GM21447 (cell line): ENCODE results near the gene LRCH4.

Experiments used
- ATAC-seq: cut with Tn5 transposase; IDR thresholded peaks from one replicate; pipeline ENCODE4 v1.9.1; 2021; ENCODE audit not compliant: unreplicated experiment

The LRCH4 gene

DNA sequence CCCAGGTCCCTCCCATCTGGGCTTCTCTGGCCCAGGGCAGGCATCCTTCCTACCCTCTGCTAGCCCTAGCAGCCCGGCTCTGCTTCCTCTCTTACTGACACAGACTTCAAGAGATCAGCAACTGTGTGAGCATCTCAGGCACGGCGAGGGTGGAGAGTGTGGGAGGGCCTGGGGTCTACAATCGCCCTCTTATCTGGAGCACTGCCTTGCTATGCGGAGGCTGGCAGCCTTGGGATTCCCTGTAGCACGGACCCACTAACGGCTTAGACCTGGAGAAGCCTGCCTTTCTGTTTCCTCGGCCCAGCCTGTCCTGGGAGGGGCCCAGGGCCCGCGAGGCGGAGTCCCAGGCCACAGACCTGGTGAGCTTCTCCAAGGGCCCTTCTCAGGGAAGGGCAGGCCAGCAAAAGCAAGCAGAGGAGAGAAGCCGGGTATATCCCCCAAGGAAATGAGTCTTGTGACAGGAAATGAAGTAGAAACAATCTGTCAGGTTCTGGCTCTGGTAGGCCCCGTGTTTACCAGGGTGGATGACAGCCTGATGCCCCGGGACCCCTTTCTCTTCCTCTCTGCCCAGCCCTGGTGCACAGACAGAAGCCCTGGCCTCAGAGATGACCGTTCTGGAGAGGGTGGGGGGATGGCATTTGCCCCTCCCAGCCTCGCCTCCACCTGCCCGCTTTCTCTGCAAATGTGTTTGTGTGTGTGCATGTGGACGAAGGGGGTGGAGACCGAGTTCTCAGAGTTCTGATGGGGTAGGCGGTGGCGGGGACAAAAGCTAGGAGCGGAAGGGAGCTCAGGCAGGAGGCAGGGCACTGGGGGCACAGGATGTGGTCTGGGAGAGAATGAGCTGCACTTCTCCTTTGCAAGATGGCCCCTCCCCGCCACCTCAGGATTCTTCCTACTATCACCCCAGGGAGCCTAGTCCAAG, 2.5 kb downstream of the LRCH4 start:
- no peak for ATAC-seq

DNA sequence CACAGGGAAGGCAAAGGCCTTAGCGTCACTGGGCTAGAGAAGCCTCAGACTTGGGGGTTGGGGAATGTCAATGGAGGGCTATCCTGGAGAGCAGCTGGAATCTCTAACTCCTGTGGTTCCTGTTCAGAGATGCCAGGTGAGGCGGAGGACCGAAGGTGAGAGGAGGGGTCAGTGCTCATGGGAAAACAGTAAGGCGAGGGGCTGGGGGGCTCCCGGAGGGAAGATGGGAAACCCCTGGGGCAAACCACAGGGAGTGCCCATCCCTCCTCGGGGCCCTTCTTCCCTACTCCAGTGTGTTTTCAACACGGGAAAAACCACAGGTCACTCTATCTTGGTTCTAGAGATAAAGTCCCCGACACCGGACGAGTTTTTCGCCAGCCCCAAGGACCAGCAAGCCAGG, 3.3 kb downstream of the LRCH4 start:
- ATAC-seq: no peak

DNA sequence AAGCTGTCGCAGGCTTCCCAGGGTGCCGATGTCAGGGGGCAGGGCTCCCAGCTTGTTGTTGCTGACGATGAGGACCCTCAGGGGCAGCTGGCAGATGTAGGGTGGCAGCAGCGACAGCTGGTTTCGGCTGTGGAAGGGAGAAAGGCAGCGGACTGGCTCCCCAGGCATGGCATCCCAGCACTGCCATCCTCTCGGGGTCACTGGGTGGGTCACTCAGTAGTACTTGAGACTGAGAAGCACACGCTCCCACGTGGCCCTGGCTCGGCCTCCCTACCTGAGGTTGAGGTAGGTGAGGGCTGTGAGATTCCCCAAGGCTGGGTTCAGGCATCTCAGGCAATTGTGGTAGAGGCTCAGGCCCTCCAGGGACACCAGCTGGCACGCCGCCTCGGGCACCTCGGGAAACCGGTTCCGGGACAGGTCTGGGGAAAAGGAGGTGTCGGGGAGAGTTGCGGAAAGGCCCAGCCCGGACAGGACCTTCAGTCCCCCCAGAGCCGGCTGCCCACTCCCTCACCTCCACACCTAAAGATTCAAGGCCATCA, 3.8 kb downstream of the LRCH4 start:
- no peak for ATAC-seq

DNA sequence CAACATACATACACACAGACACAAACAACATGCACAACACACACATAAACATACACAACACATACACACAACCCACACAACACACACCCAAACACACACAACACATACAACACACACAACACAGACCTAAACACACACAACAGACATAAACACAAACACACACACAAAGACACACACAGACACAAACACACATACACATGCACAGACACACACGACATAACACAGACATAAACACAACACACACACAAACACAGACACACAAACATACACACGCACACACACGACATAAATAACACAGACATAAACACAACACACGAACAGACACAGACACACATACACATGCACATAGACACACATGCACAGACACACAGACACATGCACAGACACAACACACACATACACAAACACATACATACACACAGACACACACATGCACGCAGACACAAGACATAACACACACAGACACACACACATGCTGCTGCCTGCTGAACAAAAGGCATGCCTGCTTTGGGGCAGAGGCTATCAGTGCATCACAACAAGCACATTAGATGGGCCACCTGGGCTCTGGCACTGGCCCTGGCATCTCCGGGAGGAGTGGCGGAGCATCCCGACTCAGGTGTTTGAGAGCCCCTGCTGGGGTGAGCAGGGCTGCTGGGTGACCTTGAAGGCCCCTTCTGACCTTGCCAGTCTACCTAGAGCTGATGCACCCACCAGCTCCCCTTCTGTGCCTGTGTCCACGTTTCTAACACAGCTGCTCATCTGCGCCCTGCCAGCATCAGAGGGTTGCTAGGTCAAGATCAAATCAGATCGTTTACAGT, 5.3 kb downstream of the LRCH4 start:
- no peak for ATAC-seq

DNA sequence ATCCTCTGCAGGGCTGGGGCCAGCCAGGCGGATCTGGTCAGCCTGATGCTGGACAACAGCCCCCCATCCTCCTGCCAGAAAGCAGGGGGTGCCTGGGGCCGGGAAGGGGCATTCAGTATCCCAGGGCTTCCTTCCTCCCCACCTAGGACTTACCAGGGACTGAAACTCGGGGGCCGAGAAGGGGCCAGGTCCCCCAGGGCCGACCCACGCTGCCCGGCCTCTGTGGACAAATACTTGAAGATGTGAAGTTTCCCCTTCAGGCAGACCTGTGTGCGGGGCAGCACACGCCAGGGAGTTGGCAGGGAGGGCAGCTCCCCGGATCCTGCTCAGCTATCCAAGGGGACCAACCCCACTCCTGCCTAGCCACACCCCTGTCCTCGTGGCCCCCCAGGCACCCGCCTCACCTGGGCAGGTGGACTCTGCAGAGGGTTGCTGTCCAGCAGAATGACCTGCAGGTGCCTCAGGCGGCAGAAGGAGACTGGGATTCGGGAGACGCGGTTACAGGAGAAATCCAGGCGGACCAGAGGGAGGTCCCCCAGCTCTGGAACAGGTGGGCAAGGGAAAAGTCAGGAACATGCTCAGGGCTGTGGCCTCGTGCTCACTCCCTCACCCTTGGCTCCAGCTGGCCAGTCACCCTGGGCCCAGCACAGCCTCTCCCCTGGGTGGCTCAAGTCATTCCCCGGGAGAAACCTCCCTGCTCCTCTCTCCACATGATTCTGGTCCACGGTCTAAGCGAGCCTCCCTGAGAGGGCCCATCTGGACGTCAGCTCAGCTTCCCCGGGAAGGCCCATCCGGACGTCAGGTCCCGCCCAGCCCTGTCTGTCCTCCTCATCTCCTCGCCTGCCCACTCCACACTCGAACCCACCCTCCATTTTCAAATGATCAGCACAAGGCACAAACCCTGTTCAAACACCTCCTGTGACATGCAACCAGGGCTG, 7.4 kb downstream of the LRCH4 start:
- no peak for ATAC-seq

DNA sequence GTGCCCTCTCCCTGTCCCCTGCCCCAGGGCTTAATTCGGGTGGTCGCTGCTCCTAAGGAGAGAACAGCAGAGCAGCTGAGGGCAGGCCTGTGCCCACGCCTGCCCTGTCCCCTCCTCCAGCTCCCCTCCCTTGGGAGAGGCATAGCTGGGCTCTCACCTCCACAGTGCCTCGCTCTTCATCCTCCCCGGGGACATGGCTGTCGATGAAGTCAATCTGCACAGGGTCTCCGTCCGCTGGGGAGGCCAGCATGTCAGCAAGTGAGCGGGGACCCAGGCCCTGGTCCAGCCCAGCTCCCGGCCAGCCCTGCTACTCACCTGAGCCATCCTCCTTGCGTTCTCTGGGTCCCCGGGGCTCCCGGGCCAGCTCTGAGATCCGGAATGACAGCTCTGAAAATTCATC, 8.4 kb downstream of the LRCH4 start:
- ATAC-seq: no peak

DNA sequence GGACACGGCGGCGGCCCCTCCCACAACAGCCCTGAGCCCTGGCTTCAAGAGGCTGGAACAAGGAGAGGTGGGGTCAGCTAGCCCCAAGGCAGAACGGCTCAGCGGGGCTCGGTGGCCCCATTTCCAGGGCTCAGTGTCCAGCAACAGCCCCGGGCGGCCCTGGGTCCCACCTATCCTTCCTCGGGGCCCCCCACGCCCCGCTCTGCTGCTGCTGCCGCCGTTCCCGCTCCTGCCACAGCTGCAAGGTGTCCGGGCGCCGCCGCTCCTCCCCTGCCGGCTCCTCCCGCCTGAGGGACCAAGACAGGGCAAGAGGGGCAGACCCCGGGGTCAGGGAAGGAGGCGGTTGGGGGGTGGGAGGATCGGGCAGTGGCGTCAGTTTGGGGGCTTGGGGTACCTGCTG, 8.8 kb downstream of the LRCH4 start:
- ATAC-seq: no peak

DNA sequence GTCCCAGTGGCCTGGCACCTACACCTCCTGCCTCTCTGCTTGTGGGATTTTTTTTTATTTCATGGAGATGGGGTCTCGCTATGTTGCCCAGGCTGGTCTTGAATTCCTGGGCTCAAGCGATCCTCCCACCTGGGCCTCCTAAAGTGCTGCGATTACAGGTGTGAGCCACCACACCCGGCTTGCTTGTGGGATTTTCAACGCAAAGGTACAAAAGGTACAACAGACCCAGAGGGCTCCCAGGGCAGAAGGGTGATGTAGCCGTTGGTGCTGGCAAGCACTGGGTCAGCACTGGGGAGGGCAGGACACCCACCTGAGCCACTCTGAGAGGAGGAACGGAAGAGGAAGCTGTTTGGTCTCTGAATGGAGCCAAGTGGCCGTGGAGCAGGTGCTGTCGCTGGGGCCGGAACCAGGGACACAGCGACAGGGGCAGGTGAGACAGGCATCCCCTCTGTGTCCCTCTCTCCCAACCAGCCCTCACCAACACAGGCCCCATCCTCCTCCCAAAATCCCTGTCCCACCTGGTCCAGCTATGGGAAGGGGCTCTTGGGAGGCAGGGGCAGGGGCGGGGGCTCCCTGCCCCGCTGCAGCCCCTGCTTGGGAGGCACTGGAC, 9.4 kb downstream of the LRCH4 start:
- no peak for ATAC-seq

DNA sequence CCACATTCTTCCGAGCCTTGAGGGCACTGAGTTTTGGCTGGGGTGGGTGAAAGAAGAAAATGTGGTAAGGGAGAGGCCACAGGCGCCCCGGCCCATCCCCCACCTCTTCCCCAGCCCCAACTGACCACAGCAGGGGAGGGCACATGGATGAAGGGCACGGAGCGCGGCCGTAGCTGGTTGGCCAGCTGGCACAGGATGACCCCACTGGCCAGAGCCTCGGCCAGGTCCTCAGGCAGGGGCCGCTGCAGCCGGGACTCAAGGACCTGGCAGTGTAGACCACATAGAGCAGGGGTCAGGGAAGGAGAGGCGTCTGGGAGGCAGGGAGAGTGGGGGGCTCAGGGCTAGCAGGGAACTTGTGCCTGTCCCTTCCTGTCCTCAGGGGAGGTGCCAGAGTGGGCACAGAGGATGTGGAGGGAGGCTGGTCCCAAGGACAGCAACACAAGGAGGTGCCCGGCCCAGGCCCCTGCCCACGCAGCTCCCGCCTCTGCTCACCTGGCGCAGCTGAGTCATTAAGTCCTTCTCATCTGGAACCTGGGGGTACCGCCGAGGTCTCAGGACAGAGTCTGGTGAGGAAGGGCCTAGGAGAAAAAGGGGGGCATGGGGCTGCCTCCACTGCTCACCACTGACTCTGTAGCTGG, 10.1 kb downstream of the LRCH4 start:
- no peak for ATAC-seq

DNA sequence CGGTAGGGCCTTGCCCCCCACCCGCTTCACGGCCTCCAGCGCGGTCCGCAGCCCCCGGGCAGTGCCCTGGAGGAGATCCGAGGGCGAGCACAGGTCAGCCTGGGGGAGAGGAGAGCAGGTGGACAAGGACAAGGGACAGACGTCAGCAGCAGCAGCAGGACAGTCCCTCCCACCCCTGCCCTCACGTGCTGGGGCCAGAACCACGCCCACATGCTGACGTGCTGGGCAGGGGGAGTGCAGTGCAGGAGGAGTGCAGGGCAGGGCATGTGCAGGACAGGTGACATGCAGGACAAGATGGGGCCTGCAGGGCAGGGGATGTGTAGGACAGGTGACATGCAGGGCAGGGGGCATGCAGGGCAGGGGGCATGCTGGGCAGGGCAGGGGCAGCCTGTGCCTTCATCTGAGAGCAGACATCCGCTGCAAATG, 10.7 kb downstream of the LRCH4 start:
- ATAC-seq: no peak

DNA sequence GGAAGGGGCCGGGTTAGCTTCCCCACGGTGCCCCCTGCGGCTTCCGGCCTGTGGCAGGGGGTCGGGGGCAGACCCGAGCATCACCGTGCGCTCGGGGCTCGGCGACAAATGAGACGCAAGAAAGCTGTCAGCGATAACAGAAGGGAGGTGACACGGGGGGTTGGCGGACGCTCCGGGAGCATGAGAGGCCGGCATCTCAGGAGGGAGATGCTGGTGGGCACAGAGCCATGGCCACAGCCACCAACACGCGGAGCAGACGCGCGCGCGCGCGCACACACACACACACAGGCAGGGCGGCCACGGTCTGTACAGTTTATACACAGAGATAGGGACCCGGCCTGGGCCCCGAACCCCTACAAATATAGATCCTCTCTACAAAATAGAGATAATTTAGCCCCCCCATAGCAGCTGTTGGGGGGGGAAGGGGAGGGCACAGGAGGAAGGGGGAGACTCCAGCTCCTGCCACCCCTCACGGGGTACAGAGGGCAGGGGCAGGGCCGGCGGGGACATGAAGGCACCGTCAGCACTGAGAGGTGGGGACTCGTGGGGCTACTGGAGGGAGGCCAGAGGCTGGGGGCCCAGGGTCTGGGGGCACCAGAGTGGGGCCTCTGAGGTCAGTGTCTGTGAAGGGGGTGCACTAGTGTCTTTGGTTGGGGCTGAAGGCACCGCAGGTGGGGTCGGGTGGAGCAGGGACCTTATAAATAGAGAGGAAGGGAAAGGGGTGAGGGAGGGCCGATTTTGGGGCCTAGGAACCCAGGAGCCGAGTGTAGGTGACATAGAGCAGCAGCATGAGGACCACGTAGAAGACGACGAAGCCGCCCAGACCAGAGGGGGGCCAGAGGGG, 11.3 kb downstream of the LRCH4 start:
- no peak for ATAC-seq

DNA sequence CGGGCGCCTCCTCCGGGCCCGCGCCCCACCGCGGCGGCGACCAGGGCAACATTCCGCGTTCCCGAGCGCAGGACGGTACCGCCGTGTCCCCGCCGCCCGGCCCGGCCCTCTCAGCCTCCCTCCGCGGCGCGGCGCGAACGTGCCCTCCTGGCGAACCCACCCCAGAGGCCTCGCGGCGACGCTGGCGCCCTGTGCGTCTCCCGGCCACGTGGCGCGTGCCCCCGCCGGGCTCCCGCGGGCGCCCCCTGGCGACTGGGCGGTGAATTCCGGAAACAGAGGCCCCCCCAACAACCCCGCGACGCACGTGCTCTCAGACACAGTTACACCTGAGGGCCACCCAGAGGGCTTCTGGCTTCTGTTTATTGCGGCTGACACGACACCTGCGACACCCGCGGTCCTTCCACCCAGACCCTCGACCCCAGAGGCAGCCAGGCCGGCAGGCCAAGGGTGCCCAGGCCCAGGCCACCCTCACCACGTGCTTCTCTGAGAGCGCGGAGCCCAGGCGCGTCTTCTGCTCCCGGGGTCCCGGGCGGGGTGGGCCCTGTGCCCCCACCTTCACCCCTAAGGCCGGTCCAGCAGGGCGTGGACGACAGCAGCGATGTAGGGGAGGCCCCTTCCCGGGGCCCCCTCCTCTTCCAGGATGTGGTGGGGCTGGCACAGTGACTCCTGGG, 12.1 kb downstream of the LRCH4 start, which contains the start of gene SAP25:
TSS of gene SAP25 (minus strand) at position 210 of the 671 bp plus-strand sequence. CDS start at position 52, 158 bp downstream.
- ATAC-seq: no peak

DNA sequence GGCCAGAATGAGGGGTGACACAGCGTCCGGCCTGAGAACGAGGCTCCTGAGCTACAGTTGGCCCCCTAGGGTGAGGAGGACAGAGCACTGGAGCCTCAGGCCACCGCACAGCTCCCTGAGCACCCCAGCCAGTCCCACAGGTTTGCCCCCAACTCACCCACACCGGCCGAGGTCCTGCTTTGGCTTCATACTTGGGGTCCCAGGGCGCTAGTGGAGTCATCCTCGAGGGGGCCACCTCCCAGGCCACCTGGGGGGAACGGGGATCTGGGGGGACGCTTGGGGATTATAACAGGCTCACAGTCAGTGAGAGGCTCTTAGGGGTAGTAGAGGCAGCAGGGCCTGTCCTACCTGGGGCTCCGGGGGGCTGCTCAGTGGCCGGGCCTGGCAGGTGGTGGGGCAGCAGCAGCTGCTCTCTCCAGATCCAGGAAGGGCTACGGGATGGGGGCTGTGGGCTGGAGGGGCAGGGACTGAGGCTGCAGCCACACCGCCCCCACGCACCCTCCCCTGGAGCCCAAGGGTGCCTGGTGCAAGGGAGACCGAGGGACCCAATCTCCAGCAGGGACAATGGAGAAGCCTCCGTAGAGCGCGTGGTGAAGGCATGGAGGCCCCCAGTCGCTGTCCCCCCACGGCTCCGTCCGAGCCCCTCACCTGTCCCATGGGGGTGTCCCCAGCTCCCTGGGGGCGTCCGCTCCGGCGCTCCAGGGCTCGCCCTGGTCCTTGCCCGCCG, 12.8 kb downstream of the LRCH4 start:
- ATAC-seq: no peak

DNA sequence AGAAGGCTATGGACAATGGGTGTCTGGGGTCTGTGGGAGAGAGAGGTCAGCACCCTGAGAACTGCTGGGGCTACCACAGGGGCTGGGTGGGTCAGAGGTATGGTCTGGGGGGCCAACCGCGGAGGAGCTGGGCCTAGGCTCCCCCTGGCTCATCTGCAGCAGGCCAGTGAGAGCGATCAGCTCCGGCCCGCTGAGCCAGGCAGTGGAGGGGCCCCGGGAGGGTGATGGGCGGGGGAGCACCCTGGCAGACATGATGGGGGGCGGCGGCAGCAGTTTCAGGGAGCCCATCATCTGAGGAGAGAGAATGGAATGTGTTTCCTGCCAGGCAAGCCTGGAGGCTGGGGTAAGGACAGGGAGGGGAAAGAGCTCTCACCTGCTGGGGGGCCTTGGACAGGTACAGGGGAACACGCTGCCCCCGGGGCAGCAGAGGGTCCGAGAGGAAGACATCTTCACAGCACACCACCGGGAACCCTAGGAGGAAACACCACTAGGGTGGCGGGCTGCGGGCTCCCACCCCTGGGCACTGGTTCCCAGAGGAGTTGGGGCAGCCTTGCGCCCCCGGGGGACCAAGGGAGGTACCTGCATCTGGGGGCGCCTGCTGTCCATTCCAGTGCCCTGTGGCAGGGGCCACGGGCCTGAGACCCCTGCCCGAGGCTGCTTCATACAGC, 13.5 kb downstream of the LRCH4 start:
- ATAC-seq: no peak

DNA sequence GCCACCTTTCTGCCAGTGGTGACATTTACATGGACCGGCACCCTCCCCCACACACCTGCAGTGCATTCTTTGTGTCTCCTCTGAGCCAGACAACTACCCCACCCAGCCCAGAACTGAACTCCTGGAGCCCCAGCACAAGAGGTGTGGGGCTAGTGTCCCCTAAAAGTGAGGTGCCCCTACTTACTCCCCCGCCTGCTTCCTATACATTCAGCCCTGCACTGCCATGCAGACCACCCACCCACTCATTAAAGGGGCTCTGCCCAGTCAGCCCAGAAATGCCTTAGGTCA, 14.2 kb downstream of the LRCH4 start:
- ATAC-seq: no peak

DNA sequence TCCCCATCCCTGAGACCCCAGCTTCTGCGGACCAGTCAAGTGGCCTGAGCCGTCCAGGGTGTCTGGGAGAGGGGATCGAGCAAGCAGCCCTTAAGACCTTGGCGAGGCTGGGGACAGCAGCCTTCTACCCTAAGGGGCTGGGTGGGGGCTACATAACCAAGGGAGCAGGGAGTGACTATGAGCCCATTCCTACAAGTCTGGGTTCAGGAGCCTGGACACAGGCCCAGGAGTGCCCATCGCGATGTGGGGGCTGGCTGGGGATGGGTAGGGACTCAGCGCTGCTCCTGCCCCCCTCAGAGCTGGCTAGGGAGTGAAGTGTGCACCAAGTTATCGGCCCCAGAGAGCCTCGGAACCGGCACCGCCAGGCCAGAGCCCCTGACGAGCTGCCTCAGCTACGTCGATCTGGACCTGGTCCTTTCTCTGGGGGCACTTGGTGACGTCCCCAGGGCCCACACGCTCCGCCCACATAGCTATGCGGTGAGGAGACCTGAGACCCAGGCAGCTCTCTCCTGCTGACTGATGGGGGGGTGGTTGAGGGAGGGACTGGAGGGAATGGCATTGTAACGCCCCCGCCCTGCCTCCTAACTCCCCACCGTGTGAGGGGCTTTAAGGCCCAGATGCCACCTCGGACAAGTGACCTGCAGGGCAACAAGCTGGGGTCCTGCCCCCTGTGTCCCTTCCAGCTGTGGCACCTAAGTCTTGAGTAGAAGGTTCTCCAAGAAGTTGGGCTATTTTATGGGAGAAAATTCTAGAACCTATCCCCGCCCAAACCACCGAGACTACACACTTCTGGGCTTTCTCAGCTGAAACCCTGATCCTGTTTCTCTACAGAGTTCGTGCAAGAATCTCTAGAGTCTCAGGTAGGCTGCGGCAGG, 14.7 kb downstream of the LRCH4 start:
- no peak for ATAC-seq
